HepG2 (cell line): ENCODE data around the gene TMED6. TPM values are rescaled to one million over a fixed set of nuclear protein-coding genes. Genes with fewer than 3 reads are reported as not detected.

Source experiments
- EED ChIP-seq: sonication (generic); formaldehyde crosslinking; IDR thresholded peaks from 2 replicates; pipeline ENCODE4 v1.5.0; 2020; ENCODE audit warnings: mild to moderate bottlenecking, missing genetic modification reagents
- NR2F6 ChIP-seq, 2 experiments: IDR thresholded peaks; 2 replicates each; pipeline ENCODE4 v1.6.1; 2016; ENCODE audit warnings: antibody characterized with exemption in 1 of 2, mild to moderate bottlenecking in 1 of 2
- NRL ChIP-seq: sonication (generic); formaldehyde crosslinking; IDR thresholded peaks from 2 replicates; pipeline ENCODE4 v1.5.0; 2020; ENCODE audit warnings: missing genetic modification reagents, mild to moderate bottlenecking, moderate library complexity, borderline replicate concordance
- POLR2AphosphoS5 ChIP-seq: IDR thresholded peaks from 2 replicates; pipeline ENCODE4 v1.6.1; 2012; ENCODE audit warnings: low read depth, low read length
- ZC3H13 ChIP-seq: sonication (generic); formaldehyde crosslinking; IDR thresholded peaks from 2 replicates; pipeline ENCODE4 v1.8.1; 2023; ENCODE audit warnings: mild to moderate bottlenecking, missing genetic modification reagents, moderate library complexity
- ZFP91 ChIP-seq: sonication (generic); formaldehyde crosslinking; IDR thresholded peaks from 2 replicates; pipeline ENCODE4 v1.9.0; 2022; ENCODE audit warnings: missing genetic modification reagents, mild to moderate bottlenecking, borderline replicate concordance
- ZMYM2 ChIP-seq: sonication (generic); formaldehyde crosslinking; IDR thresholded peaks from 2 replicates; pipeline ENCODE4 v1.8.0; 2022; ENCODE audit warnings: mild to moderate bottlenecking, missing genetic modification reagents
- ZNF318 ChIP-seq: sonication (generic); formaldehyde crosslinking; IDR thresholded peaks from 2 replicates; pipeline ENCODE4 v1.4.0; 2020; ENCODE audit warnings: mild to moderate bottlenecking, missing genetic modification reagents
- ZNF367 ChIP-seq: sonication (generic); formaldehyde crosslinking; IDR thresholded peaks from 2 replicates; pipeline ENCODE4 v1.4.0; 2020; ENCODE audit warnings: missing genetic modification reagents, borderline replicate concordance
- ZNF577 ChIP-seq: sonication (generic); formaldehyde crosslinking; IDR thresholded peaks from 2 replicates; pipeline ENCODE4 v1.4.0; 2020; ENCODE audit warnings: mild to moderate bottlenecking, low read depth, missing genetic modification reagents, borderline replicate concordance
- ZSCAN21 ChIP-seq: sonication (generic); formaldehyde crosslinking; IDR thresholded peaks from 2 replicates; pipeline ENCODE4 v1.8.0; 2022; ENCODE audit warnings: mild to moderate bottlenecking, missing genetic modification reagents, moderate library complexity, borderline replicate concordance
- ZXDC ChIP-seq: sonication (generic); formaldehyde crosslinking; IDR thresholded peaks from 2 replicates; pipeline ENCODE4 v1.5.0; 2020; ENCODE audit warnings: mild to moderate bottlenecking, missing genetic modification reagents
- polyA plus RNA-seq, 8 experiments: library from polyadenylated mRNA; depleted of rRNA in 3 of 8; stranded (reverse) in 7 of 8; unstranded in 1 of 8; fragments of >200 nt; fragmentation: Illumina TruSeq in 4 of 8; extraction: Trizol in 4 of 8; gene quantifications; 2 replicates each; pipeline versions ENCODE4 v1.2.1 to v1.2.3, GENCODE V29; 2011 to 2016; ENCODE audit warnings: low read depth in 4 of 8, missing spikeins in 1 of 8, mixed read lengths in 1 of 8; ENCODE audit not compliant: insufficient read depth in 1 of 8
- total RNA-seq, 5 experiments: library from RNA; depleted of rRNA; stranded (reverse); fragments of >200 nt; fragmentation: Illumina TruSeq; extraction: Trizol; gene quantifications; 2 replicates each; pipeline ENCODE4 v1.2.3, GENCODE V29; 2016; ENCODE audit warnings: low read depth in 1 of 5

Gene TMED6
- total and polyA plus RNA-seq, 2 of the 13 experiments (the other 11 are each of a cell fraction or from before 2014, with no cell fraction given): 9.8 to 14.4 TPM

GRCh38 chr16:69318911-69319289 lies 32.7 kb downstream of the TMED6 start (continued):
- TF ChIP-seq EED (CRISPR knock-in tag): no peak
- TF ChIP-seq ZFP91 (CRISPR knock-in tag): no peak
- no peak for TF ChIP-seq ZNF577 (CRISPR knock-in tag)
- TF ChIP-seq ZXDC: no peak
- no peak for TF ChIP-seq ZNF367 (CRISPR knock-in tag)
- no peak for TF ChIP-seq ZNF318
- TF ChIP-seq NRL: no peak
- TF ChIP-seq ZMYM2 (CRISPR knock-in tag): no peak
- TF ChIP-seq NR2F6 (IDR thresholded peaks at IDR 0.05): peak; percentile 72; the same call in 1 of the 2 replicates
- peak; percentile 42; the same call in 1 of the 2 replicates for TF ChIP-seq NR2F6 (CRISPR knock-in tag; IDR thresholded peaks at IDR 0.05)
- 0 out of 2 replicates have a peak, but pooled peaks have one; percentile 24 for TF ChIP-seq ZSCAN21 (CRISPR knock-in tag)
- 0 out of 2 replicates have a peak, but pooled peaks have one; percentile 6 for TF ChIP-seq POLR2AphosphoS5
- peak; percentile 8; the same call in 1 of the 2 replicates for TF ChIP-seq ZC3H13 (CRISPR knock-in tag)
